ENCODE results near the gene DUSP10. TPM values are rescaled to one million over a fixed set of nuclear protein-coding genes. Genes with fewer than 3 reads are reported as not detected.

The DUSP10 gene
- total RNA-seq, 1 donor from 2014 or later = 2.6 TPM

- Histone ChIP-seq H3F3A (ENCODE audit: low read depth) (peaks cover 17% of the 10 kb centered on the region), H3K79me2 (ENCODE audit: low read depth) (no peaks in the 10 kb centered on the region), H3K4me3 (no peak overlapping the region), H4K20me1 (ENCODE audit: low read depth) (no peaks in the 10 kb centered on the region), H3K4me1 (peaks cover 19% of the 10 kb centered on the region), H3K36me3 (no peaks in the 10 kb centered on the region), H3K9me3 (ENCODE audit: low read depth) (no peaks in the 10 kb centered on the region), H3K9ac (no peak overlapping the region), H2AFZ (replicated peaks) (no peak overlapping the region), H3K27me3 (no peaks in the 10 kb centered on the region), H3K4me2 (no peak overlapping the region), H3K27ac (no peak overlapping the region)
- Mint-ChIP-seq H3K4me3 (peak overlapping the region; percentile 31), H3K27me3 (ENCODE audit: insufficient read depth, low read depth) (no peaks in the 10 kb centered on the region), H3K27ac (peak overlapping the region; percentile 27), H3K36me3 (no peaks in the 10 kb centered on the region), H3K4me1 (peaks cover 48% of the 10 kb centered on the region), H3K9me3 (no peaks in the 10 kb centered on the region)
- no peak for DNase-seq (ENCODE audit: low spot score)
- TF ChIP-seq EZH2 (IDR thresholded peaks at IDR 0.05) (no peak), EZH2phosphoT487 (IDR thresholded peaks at IDR 0.05) (no peak), CTCF (IDR thresholded peaks at IDR 0.05) (no peak)
Observed at GRCh38 chr1:221716713-221717484, 25.0 kb downstream of the DUSP10 start.

DNA sequence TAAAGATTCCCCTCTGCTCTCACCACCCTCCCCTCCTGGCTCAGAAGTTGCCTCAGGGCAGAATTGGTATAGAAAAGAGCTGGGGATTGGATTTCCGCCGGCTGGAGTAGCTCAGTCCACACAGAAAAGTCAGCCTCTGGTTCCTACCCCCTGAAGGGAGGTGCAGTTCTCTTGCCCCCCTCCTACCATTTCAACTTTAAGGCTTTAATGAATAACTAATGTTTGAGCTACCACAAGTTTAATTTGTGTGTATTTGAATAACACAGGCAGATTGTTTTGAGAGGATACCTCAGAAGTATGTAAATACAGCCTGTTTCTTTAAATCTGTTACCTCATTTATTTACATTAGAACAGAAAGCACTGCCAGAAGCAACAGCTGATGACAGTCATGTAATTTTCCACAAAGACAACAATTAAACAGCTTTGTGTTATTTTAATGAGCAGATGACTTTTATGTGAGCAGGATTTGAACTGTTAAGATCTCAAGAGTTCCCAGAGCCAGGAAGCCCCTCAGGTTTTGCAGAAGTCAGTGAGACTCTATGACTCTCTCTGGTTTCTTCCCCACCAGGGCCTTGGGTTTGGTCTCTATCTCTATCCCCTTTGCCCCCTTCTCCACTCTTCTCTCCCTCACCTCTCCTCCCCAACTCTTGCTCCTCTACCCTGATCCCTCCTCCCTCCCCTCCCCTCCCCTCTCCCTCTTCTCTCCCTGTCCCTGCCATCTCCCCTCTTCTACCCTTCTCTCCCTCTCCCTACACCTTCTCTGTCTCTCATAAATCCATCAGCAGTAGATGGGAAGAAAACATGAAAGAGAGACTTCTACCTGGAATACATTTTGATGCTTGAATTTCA is 26.3 kb downstream of the DUSP10 start:
- H3K36me3 ChIP-seq = no peaks in the 10 kb centered on the region
- Mint-ChIP-seq H3K9me3 (no peaks in the 10 kb centered on the region), H3K27ac (peak overlapping the region; percentile 83), H3K4me1 (peaks cover 48% of the 10 kb centered on the region), H3K27me3 (ENCODE audit: insufficient read depth, low read depth) (no peaks in the 10 kb centered on the region), H3K4me3 (no peak overlapping the region), H3K36me3 (no peaks in the 10 kb centered on the region)
- H3K79me2 ChIP-seq (ENCODE audit: low read depth) = no peaks in the 10 kb centered on the region
- H3K27ac ChIP-seq = no peak overlapping the region
- TF ChIP-seq EZH2 (IDR thresholded peaks at IDR 0.05) = no peak
- no peak for TF ChIP-seq EZH2phosphoT487 (IDR thresholded peaks at IDR 0.05)
- H3K9ac ChIP-seq = no peak overlapping the region
- H3K4me1 ChIP-seq = peaks cover 19% of the 10 kb centered on the region
- no peaks in the 10 kb centered on the region for H4K20me1 ChIP-seq (ENCODE audit: low read depth)
- no peak overlapping the region for H3K4me2 ChIP-seq
- H3K27me3 ChIP-seq = no peaks in the 10 kb centered on the region
- no peaks in the 10 kb centered on the region for H3K9me3 ChIP-seq (ENCODE audit: low read depth)
- H3F3A ChIP-seq (ENCODE audit: low read depth) = peaks cover 17% of the 10 kb centered on the region
- no peak overlapping the region for H2AFZ ChIP-seq (replicated peaks)
- no peak overlapping the region for H3K4me3 ChIP-seq
- peak; percentile 32 for DNase-seq (ENCODE audit: low spot score)

DNA sequence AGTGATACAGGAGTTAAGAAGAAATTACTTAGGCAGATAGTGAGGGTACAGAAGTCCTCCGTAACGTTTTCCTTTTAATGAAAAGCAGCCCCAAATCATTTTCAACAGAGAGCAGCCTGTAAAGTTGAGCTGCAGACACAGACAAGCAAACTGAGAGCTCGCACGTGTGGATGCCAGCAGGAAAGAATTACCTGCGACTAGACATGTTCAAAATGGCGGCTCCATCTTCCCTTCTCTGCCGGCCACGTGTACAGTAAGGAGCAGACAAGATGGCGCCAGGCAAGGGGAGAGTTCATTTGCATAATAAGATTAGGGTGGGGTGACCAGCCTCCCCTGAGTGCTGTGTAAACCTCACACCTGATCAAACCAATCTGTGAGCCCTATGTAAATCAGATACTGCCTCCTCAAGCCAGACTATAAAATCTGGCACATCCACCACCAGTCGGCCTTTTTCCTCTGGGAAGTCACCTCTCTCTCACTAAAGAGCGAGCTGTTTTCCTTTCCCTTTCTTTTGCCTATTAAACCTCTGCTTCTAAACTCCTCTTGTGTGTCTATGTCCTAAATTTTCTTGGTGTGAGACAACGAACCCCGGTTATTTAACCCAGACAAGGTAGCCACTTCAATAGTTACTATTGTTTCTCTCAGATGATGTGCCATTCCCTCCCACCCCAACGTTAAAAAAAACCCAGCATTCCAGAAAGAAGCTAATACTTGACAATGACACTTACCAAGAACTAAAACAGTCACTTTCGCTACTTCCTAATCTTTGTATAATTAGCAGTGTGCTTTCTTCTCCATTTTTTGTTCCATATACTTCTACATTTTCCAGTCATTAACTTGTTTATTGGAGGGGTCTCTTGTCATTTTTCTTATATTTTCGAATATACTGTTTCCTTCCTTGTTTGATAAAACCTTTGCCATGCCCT is 27.4 kb downstream of the DUSP10 start:
- H3K27me3 Mint-ChIP-seq (ENCODE audit: insufficient read depth, low read depth) = no peaks in the 10 kb centered on the region
- Histone ChIP-seq H3K9me3 (ENCODE audit: low read depth) (no peaks in the 10 kb centered on the region), H3K9ac (no peak overlapping the region), H4K20me1 (ENCODE audit: low read depth) (no peaks in the 10 kb centered on the region), H3K4me2 (peak overlapping the region; percentile 8), H2AFZ (replicated peaks) (peak overlapping the region; percentile 23), H3K4me1 (peaks cover 24% of the 10 kb centered on the region), H3K79me2 (ENCODE audit: low read depth) (no peaks in the 10 kb centered on the region), H3K27ac (no peak overlapping the region), H3K36me3 (no peaks in the 10 kb centered on the region), H3K27me3 (no peaks in the 10 kb centered on the region), H3F3A (ENCODE audit: low read depth) (peaks cover 17% of the 10 kb centered on the region), H3K4me3 (no peak overlapping the region)
- no peak overlapping the region for H3K27ac Mint-ChIP-seq
- peaks cover 53% of the 10 kb centered on the region for H3K4me1 Mint-ChIP-seq
- no peak for TF ChIP-seq CTCF (IDR thresholded peaks at IDR 0.05)
- no peaks in the 10 kb centered on the region for H3K9me3 Mint-ChIP-seq
- no peak overlapping the region for H3K4me3 Mint-ChIP-seq
- no peaks in the 10 kb centered on the region for H3K36me3 Mint-ChIP-seq
- DNase-seq (ENCODE audit: low spot score) = peak; percentile 20

Data from neural progenitor cell (in vitro differentiated cells).